GM23248 (cell line): ENCODE data around the gene LYPD3.

ENCODE experiments used
- EZH2 ChIP-seq: fragments of 200-600 bp; sonication (generic); IDR thresholded peaks from 2 replicates; pipeline ENCODE4 v1.6.1; 2018; ENCODE audit warnings: antibody characterized with exemption, mild to moderate bottlenecking; ENCODE audit not compliant: insufficient read depth, poor library complexity, severe bottlenecking
- EZH2phosphoT487 ChIP-seq: fragments of 200-600 bp; sonication (generic); IDR thresholded peaks from 2 replicates; pipeline ENCODE4 v1.6.1; 2018; ENCODE audit warnings: antibody characterized with exemption, moderate library complexity, mild to moderate bottlenecking, low read depth; ENCODE audit not compliant: insufficient read depth

DNA sequence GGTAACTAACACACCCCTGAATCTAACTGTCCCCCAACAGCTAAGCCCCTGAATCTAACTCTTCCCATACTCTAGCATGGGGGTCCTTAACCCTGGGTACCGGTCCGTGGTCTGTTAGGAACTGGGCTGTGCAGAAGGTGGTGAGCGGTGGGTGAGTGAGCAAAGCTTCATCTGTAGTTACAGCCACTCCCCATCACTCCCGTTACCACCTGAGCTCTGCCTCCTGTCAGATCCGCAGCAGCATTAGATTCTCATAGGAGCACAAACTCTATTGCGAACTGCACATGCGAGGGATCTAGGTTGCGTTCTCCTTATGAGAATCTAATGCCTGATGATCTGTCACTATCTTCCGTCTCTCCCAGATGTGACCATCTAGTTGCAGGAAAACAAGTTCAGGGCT, 45.3 kb upstream of the LYPD3 start:
- TF ChIP-seq EZH2phosphoT487 (no peak), EZH2 (no peak)
